Prostate gland (tissue), 2 donors: ENCODE measurements around the gene APOBEC3B.

Experiments
- CTCF ChIP-seq, 4 experiments: fragments of 200-600 bp in 2 of 4; fragments of 450-650 bp in 2 of 4; sonication (generic) in 2 of 4; IDR thresholded peaks; 1 replicate in 3 of 4; 2 replicates in 1 of 4; pipeline ENCODE4 v1.5.1; 2016 to 2019; ENCODE audit warnings: antibody characterized with exemption in 4 of 4, mild to moderate bottlenecking in 2 of 4, moderate library complexity in 2 of 4
- POLR2A ChIP-seq: fragments of 450-650 bp; IDR thresholded peaks from one replicate; pipeline ENCODE4 v1.6.1; 2016; ENCODE audit warnings: antibody characterized with exemption, mild to moderate bottlenecking
- POLR2AphosphoS5 ChIP-seq: sonication (generic); formaldehyde crosslinking; IDR thresholded peaks from one replicate; pipeline ENCODE4 v1.6.1; 2017; ENCODE audit warnings: antibody characterized with exemption

- TF ChIP-seq POLR2A (no peak), CTCF (IDR thresholded peaks at IDR 0.05) (no peak), POLR2AphosphoS5 (no peak)
Measured at GRCh38 chr22:38957046-38957770, 24.9 kb upstream of the APOBEC3B start, which contains the start of gene APOBEC3A.
